ENCODE data around the gene LAMP2.
A peak's percentile ranks its signal among the peaks of the same experiment; 100 is the strongest.

Gene LAMP2

GRCh38 chrX:120452131-120452530 lies 17.0 kb downstream of the LAMP2 start:
- DNase-seq (ENCODE audit: low read depth), result peak; percentile 51
- TF ChIP-seq CTCF (IDR thresholded peaks at IDR 0.05; ENCODE audit: low read depth, low read length) (peak; percentile 24), MYC (IDR thresholded peaks at IDR 0.05; ENCODE audit: low read depth, low read length) (no peak)
- H3K4me3 ChIP-seq (ENCODE audit: low read depth, low read length), result no peak overlapping the region

- DNase-seq (ENCODE audit: low read depth), result peak; percentile 41
- H3K4me3 ChIP-seq (ENCODE audit: low read depth, low read length), result no peak overlapping the region
- TF ChIP-seq MAX (IDR thresholded peaks at IDR 0.05; ENCODE audit: low read depth, low read length), result no peak
- no peak for TF ChIP-seq MYC (IDR thresholded peaks at IDR 0.05; ENCODE audit: low read depth, low read length)
- no peak for TF ChIP-seq CTCF (IDR thresholded peaks at IDR 0.05; ENCODE audit: low read depth, low read length)
- TF ChIP-seq POLR2A (IDR thresholded peaks at IDR 0.05; ENCODE audit: extremely low read depth, insufficient read length), result no peak
These were observed 18.9 kb downstream of the LAMP2 start for GRCh38 chrX:120450163-120450562.

- TF ChIP-seq CTCF (IDR thresholded peaks at IDR 0.05; ENCODE audit: low read depth, low read length) (no peak), POLR2A (IDR thresholded peaks at IDR 0.05; ENCODE audit: extremely low read depth, insufficient read length) (no peak), MYC (IDR thresholded peaks at IDR 0.05; ENCODE audit: low read depth, low read length) (no peak), MAX (IDR thresholded peaks at IDR 0.05; ENCODE audit: low read depth, low read length) (no peak)
- no peak for DNase-seq (ENCODE audit: low read depth)
- H3K4me3 ChIP-seq (ENCODE audit: low read depth, low read length), result no peak overlapping the region
These were observed 22.6 kb downstream of the LAMP2 start for GRCh38 chrX:120446498-120446897.

GRCh38 chrX:120439921-120440320 lies 29.2 kb downstream of the LAMP2 start:
- no peak for DNase-seq (ENCODE audit: low read depth)
- no peak for TF ChIP-seq POLR2A (IDR thresholded peaks at IDR 0.05; ENCODE audit: extremely low read depth, insufficient read length)
- TF ChIP-seq CTCF (IDR thresholded peaks at IDR 0.05; ENCODE audit: low read depth, low read length), result no peak
- no peak for TF ChIP-seq MYC (IDR thresholded peaks at IDR 0.05; ENCODE audit: low read depth, low read length)
- no peak for TF ChIP-seq MAX (IDR thresholded peaks at IDR 0.05; ENCODE audit: low read depth, low read length)
- no peak overlapping the region for H3K4me3 ChIP-seq (ENCODE audit: low read depth, low read length)

GRCh38 chrX:120429776-120430540 lies 39.1 kb downstream of the LAMP2 start:
- DNase-seq (ENCODE audit: low read depth), result no peak
- TF ChIP-seq CTCF (IDR thresholded peaks at IDR 0.05; ENCODE audit: low read depth, low read length), result no peak
- no peak overlapping the region for H3K4me3 ChIP-seq (ENCODE audit: low read depth, low read length)

GRCh38 chrX:120428309-120428708 lies 40.8 kb downstream of the LAMP2 start:
- no peak for TF ChIP-seq CTCF (IDR thresholded peaks at IDR 0.05; ENCODE audit: low read depth, low read length)
- TF ChIP-seq MYC (IDR thresholded peaks at IDR 0.05; ENCODE audit: low read depth, low read length), result no peak
- TF ChIP-seq MAX (IDR thresholded peaks at IDR 0.05; ENCODE audit: low read depth, low read length), result no peak
- no peak for TF ChIP-seq POLR2A (IDR thresholded peaks at IDR 0.05; ENCODE audit: extremely low read depth, insufficient read length)
- H3K4me3 ChIP-seq (ENCODE audit: low read depth, low read length), result no peak overlapping the region
- no peak for DNase-seq (ENCODE audit: low read depth)

Data from NB4 (cell line).